GM18511 (cell line): ENCODE measurements around the gene IRAK2.
"Not testable (repeated sequence)": the region's sequence is repeated elsewhere in the genome, so short reads cannot be mapped to it uniquely, and the experiment has no call there.

ENCODE experiments used
- ATAC-seq: cut with Tn5 transposase; IDR thresholded peaks from one replicate; pipeline ENCODE4 v1.9.1; 2021; ENCODE audit warnings: mild to moderate bottlenecking, moderate library complexity; ENCODE audit not compliant: unreplicated experiment

IRAK2 gene

DNA sequence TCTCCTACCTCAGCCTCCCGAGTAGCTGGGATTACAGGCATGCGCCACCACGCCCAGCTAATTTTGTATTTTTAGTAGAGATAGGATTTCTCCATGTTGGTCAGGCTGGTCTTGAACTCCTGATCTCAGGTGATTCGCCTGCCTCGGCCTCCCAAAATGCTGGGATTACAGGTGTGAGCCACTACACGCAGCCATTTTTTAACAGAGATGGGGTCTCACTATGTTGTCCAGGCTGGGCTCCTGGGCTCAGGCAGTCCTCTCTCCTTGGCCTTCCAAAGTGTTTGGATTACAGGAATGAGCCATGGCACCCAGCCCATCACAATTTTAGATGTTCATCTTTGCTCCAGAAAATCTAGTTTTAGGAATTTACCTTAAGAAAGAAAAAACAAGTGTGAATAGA lies 6.2 kb upstream of the IRAK2 start:
- not testable (repeated sequence) for ATAC-seq

DNA sequence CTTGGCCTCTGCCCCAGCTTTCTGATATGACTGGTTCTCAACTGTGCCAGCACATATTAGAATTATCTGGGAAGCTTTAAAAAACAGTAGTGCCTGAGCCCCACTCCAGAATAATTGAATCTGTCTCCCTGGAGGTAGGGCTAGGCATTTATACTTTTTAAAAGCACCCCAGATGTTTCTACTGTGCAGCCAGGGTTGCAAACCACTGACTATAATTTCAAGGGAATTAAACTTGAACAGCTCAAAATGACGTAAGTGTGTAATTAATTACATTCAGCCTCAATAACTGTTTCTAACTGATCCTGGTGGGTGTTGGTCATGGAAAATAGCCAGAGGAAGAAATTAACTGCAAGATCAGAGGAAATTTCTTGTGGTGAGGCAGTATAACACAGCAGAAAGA lies 4.4 kb upstream of the IRAK2 start:
- no peak for ATAC-seq

DNA sequence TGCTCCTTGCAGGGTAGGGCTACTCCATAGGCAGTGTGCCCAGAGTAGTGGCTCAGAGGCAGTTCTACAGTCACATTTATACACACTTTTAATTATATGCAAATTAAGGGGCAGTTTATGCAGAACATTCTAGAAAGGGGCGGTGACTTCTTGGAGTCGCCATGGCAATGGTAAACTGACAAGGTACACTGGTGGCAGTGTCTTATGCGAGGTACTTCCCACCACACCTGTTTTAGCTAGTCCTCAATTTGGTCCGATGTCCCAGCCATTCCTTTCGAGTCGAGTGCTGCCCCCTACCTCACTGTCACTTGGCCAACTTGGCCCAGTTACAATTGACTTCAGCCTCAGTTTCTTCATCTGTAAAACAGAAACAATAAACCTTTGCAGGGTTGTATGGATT lies 3.8 kb upstream of the IRAK2 start:
- no peak for ATAC-seq

DNA sequence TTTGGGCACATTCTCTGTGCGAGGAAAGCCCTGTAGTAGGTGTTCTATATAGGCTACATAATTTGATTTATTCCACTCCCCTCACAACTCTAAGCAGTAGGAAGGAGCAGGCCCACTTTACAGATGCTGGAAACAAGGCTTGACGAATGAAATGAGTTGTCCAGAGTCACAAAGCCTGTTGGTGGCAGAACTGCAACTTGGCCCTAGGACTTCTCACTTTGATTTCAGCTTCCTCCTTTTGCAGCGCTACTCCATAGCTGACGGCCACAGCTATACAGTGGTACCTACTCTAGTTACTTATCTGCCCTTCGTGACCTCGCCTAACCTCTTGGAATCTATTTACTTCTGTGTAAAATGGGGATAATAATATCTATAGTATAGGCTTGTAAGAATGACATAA lies 2.5 kb upstream of the IRAK2 start:
- ATAC-seq: no peak

DNA sequence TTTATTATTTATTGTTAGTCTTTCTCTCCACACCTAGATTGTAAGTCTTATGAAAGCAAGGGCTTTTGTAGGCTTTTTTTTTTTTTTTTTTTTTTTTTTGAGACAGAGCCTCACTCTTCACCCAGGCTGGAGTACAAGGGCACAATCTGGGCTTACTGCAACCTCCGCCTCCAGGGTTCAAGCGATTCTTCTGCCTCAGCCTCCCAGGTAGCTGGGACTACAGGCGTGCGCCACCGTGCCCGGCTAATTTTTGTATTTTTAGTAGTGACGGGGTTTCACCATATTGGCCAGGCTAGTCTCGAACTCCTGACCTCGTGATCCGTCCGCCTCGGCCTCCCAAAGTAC lies 546 bp upstream of the IRAK2 start:
- not testable (repeated sequence) for ATAC-seq

DNA sequence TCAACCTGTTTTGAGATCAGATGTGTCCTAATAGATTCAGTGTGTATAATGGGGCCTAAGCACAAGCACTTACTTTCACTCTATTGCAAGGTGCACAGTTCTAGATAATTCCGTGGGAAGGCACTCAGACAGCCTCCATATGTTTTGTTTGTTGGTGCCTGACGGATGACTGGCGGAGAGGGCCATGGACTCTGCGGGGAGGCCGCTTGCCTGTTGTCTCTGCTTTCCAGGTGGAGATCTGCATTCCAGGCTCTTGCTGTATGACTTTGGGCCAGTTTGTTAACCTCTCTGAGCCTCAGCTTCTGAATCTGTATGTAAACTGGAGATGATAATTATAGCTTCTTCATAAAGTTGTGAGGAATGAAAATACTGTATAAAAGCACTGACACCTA lies 1.5 kb downstream of the IRAK2 start:
- ATAC-seq: no peak

DNA sequence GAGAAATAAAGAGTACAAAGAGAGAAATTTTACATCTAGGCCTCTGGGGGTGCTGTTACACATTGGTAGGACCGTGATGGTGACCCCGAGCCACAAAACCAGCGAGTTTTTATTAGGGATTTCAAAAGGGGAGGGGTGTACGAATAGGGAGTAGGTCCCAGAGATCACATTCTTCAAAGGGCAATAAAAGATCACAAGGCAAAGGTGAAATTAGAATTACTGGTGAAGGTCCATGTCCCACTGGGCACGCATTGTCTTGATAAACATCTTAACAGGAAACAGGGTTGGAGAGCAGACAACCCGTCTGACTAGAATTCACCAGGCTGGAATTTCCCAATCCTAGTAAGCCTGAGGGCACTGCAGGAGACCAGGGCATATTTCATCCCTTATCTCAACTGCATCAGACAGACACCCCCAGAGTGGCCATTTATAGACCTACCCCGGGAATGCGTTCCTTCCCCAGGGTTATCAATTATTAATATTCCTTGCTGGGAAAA lies 4.3 kb downstream of the IRAK2 start:
- no peak for ATAC-seq

DNA sequence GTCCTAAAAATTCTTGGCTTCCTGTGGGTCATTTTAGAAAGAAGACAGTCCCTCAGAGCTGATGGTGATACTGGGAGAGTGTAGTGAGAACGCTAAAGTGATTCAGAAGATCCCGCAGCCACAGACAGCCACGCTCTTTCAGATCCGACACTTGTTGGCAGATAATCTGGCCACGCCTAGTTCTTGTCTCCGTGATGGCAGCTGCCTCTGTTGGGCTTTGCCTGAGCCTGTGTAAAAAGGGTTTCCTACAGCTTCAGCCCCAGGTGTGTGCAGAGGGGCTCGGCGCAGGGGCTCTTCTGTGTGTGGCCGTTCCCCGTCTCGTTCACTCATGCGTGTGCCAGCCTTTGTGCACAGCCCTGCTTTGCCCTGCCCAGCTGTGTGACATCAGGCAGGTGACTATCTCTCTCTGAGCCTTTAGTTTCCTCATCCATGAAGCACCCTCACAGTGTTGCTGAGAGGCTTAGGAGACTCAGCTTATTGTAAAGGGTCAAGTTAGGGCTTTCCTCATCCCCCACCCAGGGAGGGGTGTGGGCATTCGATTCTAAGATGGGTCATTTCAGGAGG lies 6.3 kb downstream of the IRAK2 start:
- no peak for ATAC-seq

DNA sequence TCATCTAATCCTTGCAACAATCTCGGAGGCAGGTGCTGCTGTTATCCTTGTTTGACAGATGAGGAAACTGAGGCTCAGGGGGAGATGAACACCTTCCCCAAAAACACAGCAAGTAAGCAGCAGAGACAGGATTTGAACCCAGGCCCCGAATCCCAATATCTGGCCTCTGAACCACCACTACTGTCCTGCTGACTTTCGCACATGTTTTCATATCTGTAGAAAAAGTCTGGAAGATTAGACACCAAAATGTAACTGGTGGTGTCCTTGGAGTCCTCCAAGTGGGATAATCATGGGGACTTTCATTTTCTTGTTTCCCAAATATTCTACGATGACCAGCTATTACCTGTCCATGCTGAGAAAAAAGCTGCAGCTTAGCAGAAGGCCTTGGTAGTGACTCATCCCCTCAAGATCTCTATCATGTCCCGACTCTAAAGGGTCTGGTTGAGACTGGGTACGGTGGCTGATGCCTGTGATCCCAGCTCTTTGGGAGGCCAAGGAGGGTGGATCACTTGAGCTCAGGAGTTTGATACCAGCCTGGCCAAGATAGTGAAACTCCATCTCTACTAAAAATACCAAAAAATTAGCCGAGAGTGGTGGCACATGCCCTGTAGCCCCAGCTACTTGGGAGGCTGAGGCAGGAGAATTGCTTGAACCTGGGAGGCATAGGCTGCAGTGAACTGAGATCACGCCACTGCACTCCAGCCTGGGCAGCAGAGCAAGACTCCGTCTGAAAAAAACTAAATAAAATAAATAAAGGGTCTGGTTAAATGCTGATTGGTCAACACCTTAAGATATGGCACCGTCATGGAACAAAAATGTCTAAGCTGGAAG lies 8.6 kb downstream of the IRAK2 start:
- ATAC-seq: no peak

DNA sequence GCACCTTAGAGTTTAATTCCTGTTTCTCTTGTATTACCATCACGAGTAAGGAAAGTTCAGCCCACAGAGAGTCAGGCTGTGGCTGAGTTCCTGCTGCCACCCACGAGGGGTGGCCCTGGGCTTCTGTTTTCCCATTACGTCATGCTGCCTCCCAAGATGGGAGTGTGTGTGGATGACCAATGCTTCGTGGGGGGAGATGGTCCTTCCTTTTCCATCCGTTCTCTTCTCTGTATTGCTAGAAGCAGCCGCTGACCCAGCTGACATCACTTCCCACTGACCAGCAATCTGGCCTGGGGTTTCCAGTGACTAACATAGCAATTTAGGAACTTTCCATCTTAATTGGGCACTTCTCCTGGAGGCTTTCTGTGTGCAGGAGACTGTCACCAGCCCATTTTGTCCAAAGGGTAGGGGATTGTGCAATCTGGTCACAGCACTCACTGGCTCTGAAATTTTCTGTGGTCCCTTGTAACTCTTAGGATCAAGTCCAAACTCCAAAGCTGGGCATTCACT lies 9.3 kb downstream of the IRAK2 start:
- ATAC-seq: peak; percentile 64

DNA sequence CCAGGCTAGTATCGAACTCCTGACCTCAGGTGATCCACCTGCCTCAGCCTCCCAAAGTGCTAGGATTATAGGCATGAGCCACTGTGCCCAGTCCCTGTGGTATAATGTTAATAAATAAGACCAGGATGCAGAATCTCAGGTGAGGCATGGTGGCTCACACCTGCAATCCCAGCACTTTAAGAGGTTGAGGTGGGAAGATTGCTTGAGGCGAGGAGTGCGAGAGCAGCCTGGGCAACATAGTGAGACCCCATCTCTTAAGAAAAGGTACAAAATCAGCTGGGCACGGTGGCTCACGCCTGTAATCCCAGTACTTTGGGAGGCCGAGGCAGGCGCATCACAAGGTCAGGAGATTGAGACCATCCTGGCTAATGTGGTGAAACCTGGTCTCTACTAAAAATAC lies 10.6 kb downstream of the IRAK2 start:
- ATAC-seq: not testable (repeated sequence)

DNA sequence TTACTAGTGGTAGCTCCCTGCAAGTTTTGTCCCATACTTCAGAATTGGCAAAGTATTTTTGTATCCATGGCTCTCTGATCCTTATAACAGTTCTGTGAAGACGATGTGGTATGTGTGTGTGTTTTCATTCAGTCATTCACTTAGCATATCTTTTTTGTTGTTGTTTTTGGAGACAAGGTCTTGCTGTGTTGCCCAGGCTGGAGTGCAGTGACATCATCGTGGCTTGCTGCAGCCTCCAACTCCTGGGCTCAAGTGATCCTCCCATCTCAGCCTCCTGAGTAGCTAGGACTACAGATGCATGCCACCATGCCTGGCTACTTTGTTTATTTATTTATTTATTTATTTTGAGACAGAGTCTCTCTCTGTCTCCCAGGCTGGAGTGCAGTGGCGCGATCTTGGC lies 11.4 kb downstream of the IRAK2 start:
- not testable (repeated sequence) for ATAC-seq

DNA sequence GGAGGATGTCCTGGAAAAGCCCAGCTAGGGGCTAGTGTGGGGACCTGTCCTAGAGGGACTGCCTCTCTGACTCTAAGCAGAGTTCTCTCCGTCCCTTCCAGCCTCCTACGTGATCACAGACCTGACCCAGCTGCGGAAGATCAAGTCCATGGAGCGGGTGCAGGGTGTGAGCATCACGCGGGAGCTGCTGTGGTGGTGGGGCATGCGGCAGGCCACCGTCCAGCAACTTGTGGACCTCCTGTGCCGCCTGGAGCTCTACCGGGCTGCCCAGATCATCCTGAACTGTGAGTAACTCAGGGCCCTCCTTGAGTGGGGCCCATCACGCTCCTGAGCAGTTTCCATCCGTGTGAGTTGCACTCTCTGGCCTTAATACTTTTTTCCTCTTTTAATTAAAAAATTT lies 13.0 kb downstream of the IRAK2 start:
- no peak for ATAC-seq

DNA sequence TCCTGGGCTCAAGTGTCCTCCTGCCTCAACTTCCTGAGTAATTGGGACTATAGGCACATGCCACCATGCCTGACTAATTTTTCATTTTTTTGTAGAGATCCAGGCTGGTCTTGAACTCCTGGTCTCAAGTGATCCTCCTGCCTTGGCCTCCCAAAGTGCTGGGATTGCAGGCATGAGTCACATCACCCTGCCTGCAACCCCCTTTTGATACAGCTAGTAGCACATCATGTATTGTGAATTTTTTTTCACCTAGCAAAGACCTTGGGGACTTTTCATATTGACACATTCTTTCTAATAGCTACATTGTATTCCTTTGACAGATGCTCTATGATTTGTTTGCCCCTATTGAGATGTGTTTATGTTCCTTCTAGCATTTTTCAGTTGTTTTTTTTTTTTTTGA lies 14.2 kb downstream of the IRAK2 start:
- no peak for ATAC-seq

DNA sequence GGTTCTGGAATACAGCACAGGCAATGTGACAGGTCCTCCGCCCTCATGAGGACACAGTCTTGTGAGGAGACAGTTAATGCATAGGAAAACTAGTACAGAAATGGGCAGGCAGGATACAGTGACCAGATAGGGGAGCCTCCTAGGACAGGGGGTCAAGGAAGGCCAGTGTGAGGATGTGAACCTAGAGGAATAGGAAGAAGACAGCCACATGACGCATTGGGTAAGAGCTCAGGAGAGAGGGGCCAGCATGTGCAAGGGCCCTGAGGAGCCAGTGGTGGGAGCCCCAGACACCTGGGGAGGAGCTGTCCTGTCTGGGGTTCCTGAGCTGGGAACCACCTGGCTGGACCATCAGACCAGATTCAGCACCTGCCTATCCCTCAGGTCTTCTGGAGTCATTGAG lies 15.6 kb downstream of the IRAK2 start:
- ATAC-seq: no peak

DNA sequence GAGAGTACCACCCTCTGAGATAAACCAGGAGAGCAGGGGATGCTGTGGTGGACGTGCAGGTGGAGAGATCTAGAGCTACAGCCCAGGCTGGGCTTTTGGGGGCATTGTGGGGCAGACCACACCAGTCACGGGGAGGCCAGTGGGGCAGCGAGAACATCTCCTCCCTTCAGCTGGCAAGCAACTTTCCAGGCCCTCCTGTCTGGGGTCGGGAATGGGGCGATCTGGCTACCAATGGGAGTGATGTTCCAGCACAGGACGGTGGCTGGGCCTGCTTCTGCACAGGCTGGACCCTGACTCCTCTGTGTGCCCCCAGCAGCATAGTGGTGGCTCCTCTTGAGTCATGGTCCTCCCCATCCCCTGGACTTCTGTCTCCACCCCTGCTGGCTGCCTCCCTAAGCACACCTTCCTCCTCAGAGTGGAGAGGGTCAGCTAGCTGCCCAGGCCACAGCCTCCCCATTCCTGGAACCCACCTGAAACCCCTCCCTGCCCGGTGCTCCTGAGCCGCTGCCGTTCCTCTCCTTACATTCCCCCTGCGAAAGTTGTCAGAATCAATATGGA lies 16.1 kb downstream of the IRAK2 start:
- ATAC-seq: no peak

DNA sequence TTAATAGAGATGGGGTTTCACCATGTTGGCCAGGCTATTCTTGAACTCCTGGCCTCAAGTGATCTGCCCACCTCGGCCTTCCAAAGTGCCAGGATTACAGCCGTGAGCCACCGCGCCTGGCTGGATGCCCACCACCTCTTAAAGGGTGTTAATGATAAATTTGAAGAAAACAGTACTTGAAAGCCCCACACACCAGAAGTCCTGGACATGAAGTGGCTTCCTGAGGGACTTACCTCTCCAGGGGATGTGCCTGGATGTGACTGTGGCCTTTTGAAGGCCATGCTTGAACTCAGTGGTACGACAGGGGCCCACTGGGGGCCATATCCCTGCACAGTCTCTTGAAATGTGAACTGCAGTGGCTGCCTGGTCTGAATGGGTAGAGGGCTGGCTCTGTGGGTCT lies 18.2 kb downstream of the IRAK2 start:
- ATAC-seq: no peak

DNA sequence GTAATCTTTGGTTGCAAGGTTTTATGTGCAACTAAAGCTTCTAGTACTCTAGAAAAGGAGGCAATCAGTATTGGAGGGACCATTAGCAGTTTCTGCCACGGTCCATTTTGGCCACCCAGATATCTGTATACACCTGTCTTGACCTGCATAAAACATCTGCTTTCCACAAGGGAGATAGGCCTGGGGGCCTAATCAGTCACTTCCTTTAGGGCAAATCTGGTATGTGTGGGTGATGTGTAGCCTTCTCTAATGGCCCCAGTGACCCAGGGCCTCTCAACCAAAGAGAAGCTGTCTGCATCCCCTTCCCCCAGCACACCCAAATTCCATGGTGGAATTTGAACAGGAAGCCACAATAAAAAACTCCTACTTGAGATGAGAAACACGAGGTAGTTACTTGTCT lies 19.5 kb downstream of the IRAK2 start:
- ATAC-seq: no peak

DNA sequence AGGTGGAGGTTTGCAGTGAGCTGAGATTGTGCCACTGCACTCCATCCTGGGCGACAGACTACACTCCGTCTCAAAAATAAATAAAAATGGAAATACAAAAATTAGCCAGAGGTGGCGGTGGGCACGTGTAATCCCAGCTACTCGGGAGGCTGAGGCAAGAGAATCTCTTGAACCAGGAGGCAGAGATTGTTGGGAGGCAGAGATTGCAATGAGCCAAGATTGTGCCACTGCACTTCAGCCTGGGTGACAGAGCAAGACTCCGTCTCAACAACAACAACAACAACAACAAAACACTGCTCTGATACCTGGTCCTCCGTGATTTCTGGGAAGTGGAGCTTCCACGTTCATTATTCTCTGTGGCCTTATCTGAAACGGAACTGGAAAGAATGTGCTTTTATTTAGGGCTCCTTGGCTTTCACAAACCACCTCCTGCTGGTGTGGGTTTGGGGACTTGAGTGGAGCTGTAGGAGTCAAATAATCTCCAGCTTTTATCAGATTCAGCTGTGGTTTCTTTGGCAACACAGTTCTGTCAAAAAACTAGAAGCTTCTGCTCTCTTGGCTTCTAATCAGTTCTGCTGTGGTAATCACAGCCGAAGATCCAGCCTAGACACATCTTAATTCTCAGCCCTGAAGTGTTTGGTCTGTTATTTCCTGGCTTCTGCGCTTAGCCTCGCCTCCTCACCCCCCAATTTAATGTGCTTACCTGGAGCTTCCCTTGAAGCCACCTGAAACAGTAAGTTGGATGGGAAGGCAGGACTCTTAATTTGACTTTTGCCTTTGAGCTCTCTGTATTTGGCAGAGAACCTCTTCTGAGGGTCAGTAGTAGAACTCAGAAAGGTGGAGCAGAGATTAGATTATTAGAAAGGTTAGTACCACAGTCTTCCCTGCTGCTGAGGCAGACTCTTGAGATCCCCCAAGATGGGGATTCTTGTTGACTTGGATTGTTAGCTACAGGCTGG lies 21.4 kb downstream of the IRAK2 start:
- no peak for ATAC-seq

DNA sequence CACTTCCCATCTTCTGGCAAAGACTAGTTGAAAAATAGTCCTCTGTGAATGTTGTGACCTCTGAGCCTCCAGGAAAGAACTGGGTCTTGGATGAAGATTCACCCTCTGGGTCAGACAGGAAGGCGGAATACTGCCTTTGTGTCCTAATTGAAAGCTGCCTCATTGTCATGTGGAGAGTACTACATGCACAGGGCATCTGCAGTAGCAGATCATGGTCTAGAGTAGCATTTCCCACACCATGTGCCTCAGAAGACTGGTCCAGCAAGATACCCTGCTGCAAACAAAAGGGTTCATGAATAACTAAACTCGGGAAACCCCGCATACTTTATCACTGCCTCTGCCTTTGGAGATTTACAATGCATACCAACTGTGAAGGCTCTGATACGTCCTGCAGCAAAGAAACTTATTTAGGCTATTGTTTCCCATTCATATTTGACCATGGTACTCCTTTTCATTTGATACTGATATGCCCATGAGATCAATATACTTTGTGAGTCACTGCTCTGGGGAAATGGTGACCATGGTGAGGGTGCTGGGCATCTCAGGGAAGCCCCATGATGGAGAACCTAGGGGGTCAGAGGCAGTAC lies 22.7 kb downstream of the IRAK2 start:
- ATAC-seq: no peak

DNA sequence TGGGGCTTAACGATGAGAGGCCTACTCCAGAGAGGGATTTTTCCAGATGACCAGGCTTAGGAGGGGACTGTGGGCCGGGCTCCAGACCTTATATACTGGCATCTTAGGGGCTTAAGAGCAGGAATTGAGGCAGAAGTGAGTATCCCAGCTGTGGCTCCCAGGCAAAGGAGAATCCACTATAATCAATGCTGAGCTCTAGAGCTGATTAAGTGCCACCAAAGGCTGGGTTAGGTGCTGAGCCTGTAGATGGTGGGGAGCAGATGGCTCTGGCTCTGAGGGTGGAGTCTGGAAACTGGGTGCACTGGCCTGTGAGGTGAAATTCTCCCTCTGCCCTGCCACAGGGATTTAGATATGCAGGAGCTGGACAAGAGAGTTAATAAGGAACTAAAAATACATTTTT lies 23.2 kb downstream of the IRAK2 start:
- no peak for ATAC-seq
